HG03469 (cell line): Measurements from ENCODE around the gene FAM170B.

Experiments
- ATAC-seq: cut with Tn5 transposase; IDR thresholded peaks from one replicate; pipeline ENCODE4 v1.9.1; 2021; ENCODE audit warnings: mild to moderate bottlenecking, moderate library complexity, moderate number of reproducible peaks; ENCODE audit not compliant: unreplicated experiment

The FAM170B gene

DNA sequence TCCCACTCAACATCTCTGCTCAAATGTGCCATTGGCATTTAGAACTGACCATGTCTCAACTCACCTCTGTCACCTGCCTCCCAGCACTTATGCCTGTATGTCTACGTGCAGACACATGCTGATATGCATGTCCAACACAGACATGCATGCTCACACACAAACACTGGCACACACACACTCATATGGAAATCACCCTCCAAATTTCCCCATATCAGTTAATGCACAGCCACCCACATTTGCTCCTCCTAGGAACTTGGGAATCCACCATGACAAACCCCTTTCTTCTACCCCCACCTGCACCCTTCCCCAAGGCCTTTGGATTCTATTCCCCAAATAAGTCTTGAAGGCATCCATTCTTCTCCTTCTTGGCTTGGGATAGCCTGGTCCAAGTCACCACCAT, 4.4 kb downstream of the FAM170B start:
- no peak for ATAC-seq

- ATAC-seq = no peak
Measured at GRCh38 chr10:49128854-49129253, 5.0 kb downstream of the FAM170B start.

DNA sequence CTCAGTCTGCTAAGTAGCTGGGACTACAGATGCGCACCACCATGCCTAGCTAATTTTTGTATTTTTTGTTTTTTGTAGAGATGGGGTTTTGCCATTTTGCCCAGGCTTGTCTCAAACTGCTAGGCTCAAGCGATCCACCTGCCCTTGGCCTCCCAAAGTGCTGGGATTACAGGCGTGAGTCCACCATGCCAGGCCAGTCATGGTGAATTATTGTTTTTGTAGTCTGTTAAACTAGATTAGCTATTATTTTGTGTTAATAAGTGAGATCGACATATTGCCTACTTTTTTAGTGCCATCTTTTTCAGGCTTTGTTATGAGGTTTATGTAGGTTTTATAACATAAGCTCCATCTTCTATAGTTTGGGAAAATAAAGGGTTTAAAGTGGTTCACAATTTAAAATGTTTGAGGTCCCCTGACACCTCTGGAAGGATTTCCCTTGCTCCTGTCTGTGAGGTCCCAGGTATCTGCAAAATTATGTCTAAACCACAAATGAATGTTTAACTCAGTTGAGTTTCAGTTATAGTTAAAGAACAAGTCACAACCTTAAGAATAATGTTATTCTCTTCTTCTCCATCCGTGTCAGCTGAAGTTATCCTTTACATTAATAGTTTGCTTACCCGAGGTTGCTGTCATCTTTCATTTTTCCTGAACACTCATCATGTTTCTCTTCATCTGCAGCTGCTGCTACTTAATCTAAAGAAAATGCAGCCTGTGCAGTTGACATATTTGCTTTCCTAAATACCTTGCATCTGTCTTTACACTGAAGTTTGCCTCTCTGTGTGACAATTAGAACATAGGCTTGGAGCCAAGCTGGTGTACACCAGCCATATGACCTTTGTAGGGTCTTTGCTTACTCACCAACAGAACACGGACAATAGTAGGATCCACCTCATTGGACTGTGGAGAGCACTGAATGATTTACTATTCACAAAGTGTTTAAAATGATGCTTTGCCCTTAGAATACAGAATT, 9.6 kb downstream of the FAM170B start:
- no peak for ATAC-seq

DNA sequence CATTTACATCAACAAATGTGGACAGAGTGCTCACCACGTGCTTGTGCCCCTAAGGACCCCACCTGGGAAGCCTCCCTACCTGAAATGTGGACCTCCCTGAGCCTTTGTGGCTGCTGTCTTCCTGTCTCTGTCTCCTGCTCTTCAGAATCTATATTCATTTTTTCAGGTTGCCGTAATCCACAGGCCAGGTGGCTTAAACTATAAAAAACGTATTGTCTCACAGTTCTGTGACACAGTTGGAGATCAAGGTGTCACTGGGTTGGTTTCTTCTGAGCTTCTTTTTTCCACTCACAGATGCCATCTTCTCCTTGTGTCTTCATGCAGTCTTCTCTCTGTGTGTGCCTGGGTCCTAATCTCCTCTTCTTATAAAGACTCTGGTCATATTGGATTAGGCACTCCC, 12.9 kb downstream of the FAM170B start:
- ATAC-seq = no peak

DNA sequence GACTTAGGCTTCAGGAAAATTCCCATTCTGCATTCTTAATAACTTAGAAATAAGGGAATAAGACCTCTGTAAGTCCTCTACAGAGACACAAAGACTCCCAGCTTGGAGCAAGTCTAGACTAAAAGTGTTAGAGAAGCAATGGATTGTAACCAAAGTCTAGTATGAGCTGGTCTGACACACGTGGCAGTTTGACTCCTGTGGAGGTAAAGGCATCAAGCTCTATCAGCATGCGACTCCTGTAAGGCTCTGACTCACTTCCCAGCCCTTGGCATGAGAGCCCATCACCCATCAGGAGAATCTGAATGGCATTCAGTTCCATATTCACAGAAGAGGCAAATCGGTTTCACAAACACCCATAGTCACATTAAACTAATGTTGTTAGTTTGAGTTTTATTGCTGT, 14.1 kb downstream of the FAM170B start:
- ATAC-seq = no peak

DNA sequence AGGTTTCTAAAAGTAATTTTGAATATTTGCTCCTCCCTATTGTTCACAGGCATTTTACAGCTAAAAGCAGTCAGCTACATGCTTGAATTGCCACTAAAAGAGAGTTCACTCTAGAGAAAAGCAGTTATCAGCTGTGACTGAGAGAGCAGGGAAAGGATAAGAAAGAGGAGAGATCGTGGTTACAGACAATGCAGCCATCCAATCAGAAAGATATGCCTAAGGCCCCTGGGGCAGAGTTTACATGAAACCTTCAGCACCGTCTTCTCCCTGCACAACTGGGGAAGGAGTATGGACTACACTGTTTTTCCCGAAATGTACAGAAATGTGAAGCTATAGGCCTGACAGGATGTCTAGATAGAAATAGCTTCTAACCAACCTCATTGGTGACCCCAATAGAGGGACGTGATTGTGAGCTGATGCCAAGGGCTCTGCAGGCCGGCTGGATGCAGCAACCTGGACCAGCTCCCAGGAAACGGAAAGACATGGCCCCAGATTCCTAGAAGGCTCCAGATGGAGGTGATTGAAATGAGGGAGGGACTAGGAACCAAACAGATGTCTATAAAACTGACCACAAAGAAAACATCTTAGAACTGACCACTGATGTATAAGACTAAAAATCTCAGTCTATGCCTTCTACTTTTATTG, 15.3 kb downstream of the FAM170B start:
- no peak for ATAC-seq

GRCh38 chr10:49117376-49118070, 16.3 kb downstream of the FAM170B start:
- no peak for ATAC-seq

- ATAC-seq = no peak
Measured at GRCh38 chr10:49116509-49117375, 17.1 kb downstream of the FAM170B start.

- no peak for ATAC-seq
Measured at GRCh38 chr10:49115796-49116508, 17.9 kb downstream of the FAM170B start.

DNA sequence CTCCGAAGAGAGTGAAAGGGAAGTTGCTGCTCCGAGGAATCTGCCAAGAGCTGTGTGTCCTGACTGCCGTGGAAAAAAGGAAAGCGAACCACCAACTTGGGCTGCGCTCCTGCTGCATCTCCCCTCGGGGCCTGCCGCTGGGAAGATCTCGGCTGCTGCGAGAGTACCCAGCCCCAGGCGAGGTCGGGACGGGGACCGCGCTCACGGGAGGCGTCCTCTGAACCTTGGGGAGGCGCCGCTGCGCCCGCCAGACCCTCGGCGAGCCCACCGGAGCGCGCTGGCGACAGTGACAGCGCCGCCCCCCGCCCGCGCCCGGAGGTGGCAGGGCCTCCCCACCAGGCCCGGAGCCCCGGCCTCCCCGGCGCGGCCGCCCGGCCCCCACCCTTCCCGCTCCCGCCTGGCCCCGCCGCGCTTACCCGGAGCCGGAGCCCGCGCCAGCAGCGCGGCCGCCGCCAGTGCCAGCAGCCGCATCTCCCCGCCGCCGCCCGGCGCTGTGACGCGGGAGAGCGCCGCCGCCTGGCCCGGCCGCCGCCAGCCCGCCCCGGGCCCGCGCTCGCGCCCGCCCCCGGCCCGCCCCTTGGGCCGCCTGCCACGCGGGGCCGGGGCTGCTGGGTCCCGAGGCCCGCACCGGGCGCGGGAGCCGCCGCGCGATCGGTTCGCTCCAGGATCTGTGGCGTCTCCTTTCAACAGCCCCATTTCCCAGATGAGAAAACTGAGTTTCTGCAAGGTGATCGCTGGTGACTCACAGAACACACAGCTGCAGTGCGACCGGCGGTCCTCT, 18.6 kb downstream of the FAM170B start, which contains the start of gene VSTM4:
VSTM4 (minus strand) TSS at position 508 of the 781 bp plus-strand sequence; CDS start at position 471, 37 bp downstream.
- ATAC-seq = no peak

DNA sequence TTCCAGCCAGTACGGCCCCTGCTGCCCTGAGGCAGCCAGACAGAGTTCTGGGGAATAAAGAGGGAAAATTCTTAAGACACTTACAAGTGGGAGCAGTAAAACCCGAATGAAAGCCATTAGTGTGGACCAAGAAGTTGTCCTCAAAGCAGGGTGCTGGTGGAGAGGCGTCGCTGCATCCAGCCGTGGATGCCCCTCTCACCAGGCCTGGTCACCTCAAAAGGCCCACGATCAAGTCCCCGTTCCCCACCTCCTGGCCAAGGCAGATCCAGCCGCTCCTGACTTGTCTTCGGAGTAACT, 19.2 kb downstream of the FAM170B start:
- ATAC-seq = no peak

GRCh38 chr10:49113741-49114141, 20.1 kb downstream of the FAM170B start:
- no peak for ATAC-seq

DNA sequence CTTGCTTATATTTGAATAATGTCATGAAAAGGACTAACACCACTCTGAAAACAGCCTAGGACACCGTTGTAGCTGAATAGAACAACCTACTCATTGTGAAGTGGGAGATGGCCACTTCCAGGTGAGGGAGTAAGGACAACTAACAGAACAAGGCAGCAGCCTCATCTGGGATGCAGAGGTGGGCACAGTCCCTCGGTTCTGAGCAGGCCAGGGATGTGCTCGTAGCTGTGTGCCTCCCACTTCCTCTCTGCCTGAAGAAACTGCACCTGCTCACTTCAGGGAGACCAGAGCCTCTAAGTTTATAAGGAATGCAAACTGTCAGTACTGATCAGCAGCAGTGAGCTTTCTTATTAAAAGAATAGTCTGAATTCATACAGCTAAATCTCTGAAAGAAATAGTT, 21.0 kb downstream of the FAM170B start:
- no peak for ATAC-seq

DNA sequence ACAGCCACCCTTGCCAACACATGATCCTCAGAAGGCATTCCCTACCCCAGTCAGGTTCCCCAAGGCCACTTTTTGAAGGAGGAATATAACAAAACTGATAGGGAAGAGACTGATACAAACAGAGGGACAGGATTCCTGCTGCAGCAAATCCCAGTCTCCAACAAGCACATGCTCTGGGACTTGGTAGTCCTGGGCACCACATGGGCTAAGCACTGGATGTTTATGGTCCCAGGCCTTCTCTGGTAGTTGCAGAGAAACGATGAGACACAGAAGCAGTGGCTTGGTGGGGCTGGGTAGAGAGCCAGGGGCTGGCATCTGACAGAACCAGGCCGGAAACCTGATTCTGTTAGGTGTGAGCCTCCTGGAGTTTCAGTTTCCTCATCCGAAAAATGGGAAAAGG, 21.7 kb downstream of the FAM170B start:
- no peak for ATAC-seq

GRCh38 chr10:49111320-49111698, 22.5 kb downstream of the FAM170B start:
- ATAC-seq = no peak

GRCh38 chr10:49110684-49111319, 23.0 kb downstream of the FAM170B start:
- ATAC-seq = no peak

DNA sequence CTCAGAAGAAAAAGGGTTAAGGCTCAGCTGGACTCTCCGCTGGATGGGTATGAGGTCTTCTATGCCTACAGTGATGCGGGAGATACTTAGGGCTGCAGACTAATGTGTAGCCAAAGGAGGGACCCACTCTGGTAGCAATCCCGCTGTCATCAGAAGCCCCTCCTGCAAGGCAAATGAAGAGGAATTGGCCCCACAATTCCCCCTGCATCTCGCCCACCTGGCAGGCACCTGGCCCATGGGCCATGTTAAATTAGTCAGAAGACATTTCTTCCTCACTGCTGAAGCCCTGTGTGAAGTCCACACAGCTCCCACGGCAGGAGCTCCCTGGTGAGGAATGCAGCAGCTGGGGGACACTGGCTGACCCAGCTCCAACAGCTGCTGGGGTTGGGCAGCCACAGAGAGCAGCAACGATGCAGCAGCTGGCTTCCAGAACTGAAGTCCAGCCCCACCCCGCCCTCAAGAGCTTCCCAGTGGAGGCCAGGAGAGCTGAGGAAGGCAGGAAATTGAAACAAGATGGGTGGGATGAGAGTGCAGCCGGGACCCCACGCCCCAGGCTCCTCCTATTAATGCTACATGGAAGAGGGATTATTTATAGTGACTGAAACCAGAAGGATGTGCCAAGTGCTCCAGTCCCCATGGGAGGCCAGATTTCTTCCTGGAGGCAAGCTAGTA, 24.0 kb downstream of the FAM170B start:
- ATAC-seq = no peak

- no peak for ATAC-seq
Measured at GRCh38 chr10:49108656-49109055, 25.2 kb downstream of the FAM170B start.
